NT2/D1 (cell line): Measurements from ENCODE around the gene BAG1.

Source experiments
- SUZ12 ChIP-seq: IDR thresholded peaks from 2 replicates; pipeline ENCODE4 v1.6.1; 2011; ENCODE audit not compliant: insufficient read length, insufficient read depth; ENCODE audit errors: extremely low read depth
- YY1 ChIP-seq: IDR thresholded peaks from 2 replicates; pipeline ENCODE4 v1.6.1; 2011; ENCODE audit not compliant: insufficient read length, insufficient read depth

DNA sequence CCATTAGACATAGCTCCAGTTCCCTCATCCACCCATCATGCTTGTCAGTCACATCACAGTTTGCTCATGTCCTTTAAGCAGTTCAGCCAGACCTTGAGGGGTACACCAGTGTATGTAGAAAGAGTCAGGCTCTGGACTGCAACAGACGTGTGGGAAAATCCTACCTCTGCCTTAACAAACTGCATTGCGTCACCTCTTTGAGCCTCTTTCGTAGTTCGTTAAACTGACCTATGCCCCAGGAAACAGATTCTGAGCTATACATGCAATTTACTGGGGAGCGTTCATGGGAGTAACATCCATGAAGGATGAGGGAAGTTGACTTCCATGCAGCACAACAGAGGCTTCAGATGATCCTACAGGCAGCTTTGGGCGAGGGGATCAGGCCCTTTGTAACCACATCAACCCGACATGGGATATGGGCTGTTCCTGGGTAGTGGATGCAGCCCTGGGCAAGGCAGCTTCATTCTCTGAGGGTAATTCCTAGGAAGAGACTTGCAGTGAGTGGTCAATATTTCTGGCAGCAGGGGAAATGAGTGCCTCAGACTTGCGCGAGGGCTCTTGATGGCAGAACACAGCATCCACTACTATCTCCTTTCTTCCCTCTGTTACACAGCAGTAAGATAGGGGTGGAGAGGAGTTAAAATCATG, 20.2 kb downstream of the BAG1 start:
- no peak for TF ChIP-seq YY1
- no peak for TF ChIP-seq SUZ12
